Ishikawa (cell line): ENCODE measurements around the gene TMEM45A.

ENCODE experiments used
- CEBPB ChIP-seq: IDR thresholded peaks from 2 replicates; pipeline ENCODE4 v1.6.1; 2012
- EGR1 ChIP-seq: IDR thresholded peaks from 2 replicates; pipeline ENCODE4 v1.6.1; 2012
- EP300 ChIP-seq: IDR thresholded peaks from 2 replicates; pipeline ENCODE4 v1.6.1; 2012; ENCODE audit warnings: borderline replicate concordance
- RAD21 ChIP-seq: IDR thresholded peaks from 2 replicates; pipeline ENCODE4 v1.6.1; 2012; ENCODE audit warnings: low read depth
- TAF1 ChIP-seq: IDR thresholded peaks from 2 replicates; pipeline ENCODE4 v1.6.1; 2012; ENCODE audit warnings: low read depth, mild to moderate bottlenecking
- TEAD4 ChIP-seq: IDR thresholded peaks from 2 replicates; pipeline ENCODE4 v1.6.1; 2012
- YY1 ChIP-seq: IDR thresholded peaks from 2 replicates; pipeline ENCODE4 v1.6.1; 2012; ENCODE audit warnings: low read depth
- TF ChIP-seq, protein P1 (sequence below): IDR thresholded peaks from 2 replicates; pipeline ENCODE4 v1.6.1; 2012; ENCODE audit warnings: low read depth, mild to moderate bottlenecking
- TF ChIP-seq, protein P2 (sequence below): IDR thresholded peaks from 2 replicates; pipeline ENCODE4 v1.6.1; 2012
- TF ChIP-seq, protein P3 (sequence below): IDR thresholded peaks from 2 replicates; pipeline ENCODE4 v1.6.1; 2012

DNA sequence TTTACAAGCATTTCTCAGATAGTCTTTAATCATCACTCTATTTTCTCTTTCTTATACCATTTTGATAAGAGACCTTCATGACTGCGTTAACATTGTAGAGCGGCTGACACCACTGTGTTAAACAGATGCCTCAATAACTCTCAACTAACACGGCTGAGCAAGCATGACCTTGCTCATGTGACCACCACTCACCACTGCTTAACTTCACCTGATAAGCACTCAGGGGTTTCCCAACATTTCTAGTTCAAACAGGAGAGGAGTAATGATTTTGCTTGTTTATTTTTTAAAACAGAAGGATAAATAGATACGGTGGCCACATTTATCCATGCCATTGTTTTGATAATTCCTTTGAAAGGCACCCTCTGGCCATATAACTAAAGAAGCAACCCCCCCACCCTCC lies 37.7 kb upstream of the TMEM45A start:
- TF ChIP-seq, protein P1, sequence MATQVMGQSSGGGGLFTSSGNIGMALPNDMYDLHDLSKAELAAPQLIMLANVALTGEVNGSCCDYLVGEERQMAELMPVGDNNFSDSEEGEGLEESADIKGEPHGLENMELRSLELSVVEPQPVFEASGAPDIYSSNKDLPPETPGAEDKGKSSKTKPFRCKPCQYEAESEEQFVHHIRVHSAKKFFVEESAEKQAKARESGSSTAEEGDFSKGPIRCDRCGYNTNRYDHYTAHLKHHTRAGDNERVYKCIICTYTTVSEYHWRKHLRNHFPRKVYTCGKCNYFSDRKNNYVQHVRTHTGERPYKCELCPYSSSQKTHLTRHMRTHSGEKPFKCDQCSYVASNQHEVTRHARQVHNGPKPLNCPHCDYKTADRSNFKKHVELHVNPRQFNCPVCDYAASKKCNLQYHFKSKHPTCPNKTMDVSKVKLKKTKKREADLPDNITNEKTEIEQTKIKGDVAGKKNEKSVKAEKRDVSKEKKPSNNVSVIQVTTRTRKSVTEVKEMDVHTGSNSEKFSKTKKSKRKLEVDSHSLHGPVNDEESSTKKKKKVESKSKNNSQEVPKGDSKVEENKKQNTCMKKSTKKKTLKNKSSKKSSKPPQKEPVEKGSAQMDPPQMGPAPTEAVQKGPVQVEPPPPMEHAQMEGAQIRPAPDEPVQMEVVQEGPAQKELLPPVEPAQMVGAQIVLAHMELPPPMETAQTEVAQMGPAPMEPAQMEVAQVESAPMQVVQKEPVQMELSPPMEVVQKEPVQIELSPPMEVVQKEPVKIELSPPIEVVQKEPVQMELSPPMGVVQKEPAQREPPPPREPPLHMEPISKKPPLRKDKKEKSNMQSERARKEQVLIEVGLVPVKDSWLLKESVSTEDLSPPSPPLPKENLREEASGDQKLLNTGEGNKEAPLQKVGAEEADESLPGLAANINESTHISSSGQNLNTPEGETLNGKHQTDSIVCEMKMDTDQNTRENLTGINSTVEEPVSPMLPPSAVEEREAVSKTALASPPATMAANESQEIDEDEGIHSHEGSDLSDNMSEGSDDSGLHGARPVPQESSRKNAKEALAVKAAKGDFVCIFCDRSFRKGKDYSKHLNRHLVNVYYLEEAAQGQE = no peak
- TF ChIP-seq EGR1 (no peak), RAD21 (no peak), YY1 (no peak), EP300 (no peak), CEBPB (no peak), TAF1 (no peak), TEAD4 (no peak)
- TF ChIP-seq, protein P2, sequence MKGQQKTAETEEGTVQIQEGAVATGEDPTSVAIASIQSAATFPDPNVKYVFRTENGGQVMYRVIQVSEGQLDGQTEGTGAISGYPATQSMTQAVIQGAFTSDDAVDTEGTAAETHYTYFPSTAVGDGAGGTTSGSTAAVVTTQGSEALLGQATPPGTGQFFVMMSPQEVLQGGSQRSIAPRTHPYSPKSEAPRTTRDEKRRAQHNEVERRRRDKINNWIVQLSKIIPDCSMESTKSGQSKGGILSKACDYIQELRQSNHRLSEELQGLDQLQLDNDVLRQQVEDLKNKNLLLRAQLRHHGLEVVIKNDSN = no peak
- TF ChIP-seq, protein P3, sequence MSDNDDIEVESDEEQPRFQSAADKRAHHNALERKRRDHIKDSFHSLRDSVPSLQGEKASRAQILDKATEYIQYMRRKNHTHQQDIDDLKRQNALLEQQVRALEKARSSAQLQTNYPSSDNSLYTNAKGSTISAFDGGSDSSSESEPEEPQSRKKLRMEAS = no peak
